Cerebellar nuclear complex (tissue), 1 donor: ENCODE results near the gene CACNA1D.
"Not testable (repeated sequence)": the region's sequence is repeated elsewhere in the genome, so short reads cannot be mapped to it uniquely, and the experiment has no call there.

Source experiments
- DNase-seq, 2 experiments: peaks; one replicate each; lab custom pipeline; 2025; lab: John Stamatoyannopoulos, UW

CACNA1D gene

DNA sequence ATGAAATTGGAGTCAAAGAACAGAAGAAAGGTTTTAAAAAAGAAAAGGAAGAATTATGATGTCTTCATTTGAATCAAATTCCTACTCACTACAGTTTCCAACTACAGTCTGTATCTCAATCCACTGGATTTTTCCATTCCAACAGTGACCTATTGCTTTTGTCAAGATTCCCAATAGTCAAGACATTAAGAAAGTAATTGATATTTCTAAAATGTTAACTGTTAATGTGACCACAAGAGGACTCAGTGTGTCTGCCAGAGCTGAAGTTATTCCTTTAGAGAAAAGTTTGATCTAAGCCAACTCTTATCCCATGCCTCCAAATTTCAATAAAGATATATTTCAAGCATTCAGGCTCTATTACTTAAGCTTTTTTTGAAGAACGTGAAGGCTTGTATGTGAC, 163.2 kb downstream of the CACNA1D start:
- no peak for DNase-seq

DNA sequence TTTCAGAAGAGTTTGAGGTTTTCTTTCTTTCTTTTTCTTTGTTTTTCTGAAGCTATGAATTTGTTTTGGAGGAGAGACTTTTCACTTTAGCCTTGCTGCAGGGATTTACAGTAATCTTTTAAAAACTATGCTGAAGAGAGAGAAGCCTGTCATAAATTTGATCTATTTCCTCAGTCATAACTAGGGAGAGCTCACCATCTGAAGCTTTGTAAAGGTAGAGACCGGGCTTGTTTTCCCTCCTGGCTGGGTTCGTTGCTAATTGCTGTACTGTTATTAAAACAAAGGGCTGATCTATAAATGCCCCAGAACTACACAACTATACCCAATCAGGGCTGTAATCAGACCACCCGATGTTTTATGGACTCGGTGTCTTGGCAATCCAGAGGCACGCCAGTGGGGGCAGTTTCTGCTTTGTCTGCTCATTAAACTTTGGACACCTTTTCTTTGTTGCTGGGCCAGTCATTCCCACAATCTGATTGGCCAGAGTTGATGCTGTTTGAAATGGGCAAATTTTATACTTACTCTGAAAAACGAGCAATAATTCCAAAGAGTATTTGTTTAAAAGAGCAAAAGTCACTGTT, 164.3 kb downstream of the CACNA1D start:
- DNase-seq: no peak

DNA sequence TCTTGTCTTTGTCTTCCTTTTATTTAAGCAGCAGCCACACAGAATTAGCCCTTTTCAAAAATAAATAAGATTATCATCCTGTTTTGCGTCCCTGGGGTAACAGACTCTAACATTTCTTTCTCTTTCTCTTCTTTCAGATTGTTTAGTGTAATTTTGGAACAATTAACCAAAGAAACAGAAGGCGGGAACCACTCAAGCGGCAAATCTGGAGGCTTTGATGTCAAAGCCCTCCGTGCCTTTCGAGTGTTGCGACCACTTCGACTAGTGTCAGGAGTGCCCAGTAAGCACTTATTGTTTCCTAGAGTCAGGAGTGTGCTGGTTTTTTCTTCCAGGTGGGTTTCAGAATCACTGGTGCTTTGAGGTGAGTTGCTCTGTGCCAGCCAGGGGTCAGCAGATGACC, 165.6 kb downstream of the CACNA1D start:
- no peak for DNase-seq

DNA sequence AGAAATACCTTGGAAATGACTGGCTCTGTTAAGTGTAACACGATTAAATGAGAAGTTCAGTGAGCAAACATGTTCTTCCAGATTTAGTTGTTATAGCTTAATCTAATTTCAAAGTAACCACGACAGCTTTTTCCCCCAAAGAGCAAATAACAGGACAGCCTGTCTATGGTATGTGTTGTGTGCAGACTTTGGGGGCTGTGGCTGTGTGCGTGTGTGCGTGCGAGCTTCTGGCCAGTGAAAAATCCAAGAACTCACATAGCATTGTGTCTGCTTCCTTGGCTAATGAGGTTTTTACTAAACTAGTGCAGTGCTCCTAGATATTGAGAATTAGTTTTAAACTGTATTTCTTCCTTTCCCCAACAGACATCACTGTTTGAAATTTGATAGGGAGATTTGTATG, 167.1 kb downstream of the CACNA1D start:
- no peak for DNase-seq

DNA sequence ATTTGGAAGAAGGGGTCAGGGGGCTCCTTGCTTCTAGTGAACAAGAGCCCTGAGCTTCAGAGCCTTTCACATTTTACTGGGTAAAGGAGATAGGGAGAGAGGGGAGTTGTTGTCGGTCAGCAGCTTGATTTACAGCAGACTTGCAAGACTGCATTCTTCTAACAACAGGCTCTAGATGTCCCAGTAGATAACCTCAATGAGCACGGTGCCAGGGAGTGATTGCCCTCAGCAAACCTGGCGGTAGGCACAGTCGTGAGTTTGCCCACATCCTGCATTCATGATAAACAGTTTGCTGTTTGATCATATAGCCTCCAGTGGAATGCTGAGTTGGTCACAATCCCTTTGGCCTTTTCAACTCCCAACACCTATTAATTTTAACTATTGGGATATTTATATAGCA, 170.4 kb downstream of the CACNA1D start:
- not testable (repeated sequence) for DNase-seq

DNA sequence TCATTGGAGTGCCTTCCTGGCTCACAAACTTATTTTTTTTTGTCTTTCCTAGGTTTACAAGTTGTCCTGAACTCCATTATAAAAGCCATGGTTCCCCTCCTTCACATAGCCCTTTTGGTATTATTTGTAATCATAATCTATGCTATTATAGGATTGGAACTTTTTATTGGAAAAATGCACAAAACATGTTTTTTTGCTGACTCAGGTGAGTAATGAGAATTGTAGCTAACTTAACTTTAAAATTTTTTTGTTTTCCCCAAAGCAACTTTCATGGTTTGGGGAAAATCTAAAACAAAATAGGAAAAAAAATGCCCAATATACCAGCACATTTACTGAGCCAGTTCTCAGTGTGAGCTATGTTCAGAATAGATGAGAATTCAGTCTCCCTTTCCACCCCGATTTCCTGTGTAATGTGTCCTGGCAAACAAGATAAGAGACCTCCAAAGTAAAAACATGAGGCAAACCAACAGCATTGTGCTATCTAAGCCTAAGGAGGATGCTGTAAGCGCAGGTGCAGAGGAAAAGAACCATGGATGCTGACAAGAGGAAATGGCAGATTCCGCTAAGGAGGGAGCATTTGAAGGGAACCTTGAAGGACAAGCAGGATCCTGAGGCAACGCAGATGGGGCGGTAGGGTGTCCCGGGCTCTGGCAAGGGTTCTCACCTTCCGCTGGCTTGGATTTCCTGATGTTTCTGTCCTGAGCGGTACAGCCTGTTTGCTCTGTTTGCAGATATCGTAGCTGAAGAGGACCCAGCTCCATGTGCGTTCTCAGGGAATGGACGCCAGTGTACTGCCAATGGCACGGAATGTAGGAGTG, 171.4 kb downstream of the CACNA1D start:
- DNase-seq: no peak

DNA sequence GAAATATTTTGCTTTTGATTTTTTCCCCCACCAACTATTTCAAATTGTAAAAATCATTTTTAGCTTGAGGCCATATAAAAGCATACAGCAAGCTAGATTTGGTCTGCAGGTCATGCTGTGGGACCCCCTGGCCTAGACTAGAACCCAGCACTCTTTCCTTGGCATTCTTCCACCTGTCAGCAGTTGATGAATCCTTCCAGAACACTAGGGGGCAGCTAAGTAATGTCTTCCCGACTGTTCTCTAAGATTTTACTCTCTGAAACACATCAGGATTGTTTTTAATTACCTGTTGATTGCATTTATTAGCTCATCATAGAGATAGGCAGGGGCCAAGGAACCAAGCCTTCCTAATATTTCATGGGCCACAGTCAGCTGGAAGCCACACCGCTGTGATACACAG, 174.5 kb downstream of the CACNA1D start:
- DNase-seq: no peak

DNA sequence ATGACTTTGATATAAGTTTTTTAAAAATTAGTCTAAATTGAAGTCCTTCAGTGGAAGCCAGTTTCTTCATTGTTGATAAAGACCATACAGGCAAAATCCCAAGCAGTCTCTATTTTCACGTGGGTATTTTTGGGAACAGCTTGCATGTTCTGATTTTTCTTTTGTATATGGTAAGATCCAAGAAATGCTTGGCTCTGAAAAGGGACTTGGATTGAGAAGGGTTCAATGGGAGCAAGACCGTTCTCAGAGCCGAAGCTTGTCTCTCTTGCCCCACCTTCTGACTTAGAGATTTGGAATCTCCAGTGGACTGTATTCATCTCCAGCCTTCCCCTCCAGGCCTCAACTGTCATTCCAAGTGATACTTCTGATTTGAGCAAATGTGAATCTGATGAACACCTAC, 176.3 kb downstream of the CACNA1D start:
- no peak for DNase-seq

DNA sequence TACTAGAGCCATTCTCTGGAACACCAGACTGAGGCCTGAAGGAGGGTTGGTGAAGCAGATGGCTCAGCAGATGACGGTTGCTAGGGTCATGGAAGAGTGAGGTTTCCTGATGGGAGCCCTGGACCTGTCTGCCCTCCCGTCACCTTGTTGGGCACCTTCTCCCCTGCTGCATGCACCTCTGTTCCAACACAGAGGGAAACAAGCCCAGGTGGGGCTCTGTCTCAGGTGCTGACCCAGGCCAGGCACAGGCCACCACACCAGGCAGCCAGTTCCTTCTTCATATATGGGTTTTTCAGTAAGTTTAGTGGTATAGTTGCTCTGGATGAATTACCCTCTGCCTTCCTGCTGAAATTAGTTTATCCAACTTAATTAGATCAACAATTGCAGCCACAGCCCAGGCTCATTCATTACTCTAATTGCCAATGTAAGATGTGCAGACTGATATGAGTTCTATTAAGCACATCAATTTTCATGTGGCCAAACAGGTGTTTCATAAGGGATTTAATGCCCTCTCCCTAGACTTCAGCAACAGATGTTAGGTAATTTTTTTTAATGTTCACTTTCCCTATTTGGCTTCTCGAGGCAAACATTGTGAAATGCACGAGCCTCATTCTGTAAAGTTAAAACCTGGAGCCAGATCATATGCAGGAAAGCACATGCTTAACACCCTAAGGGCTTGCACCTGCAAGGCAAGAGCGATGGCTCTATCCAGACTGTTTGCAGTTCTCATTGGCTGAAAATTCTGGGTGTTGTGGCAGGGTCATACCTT, 177.0 kb downstream of the CACNA1D start:
- DNase-seq: no peak

DNA sequence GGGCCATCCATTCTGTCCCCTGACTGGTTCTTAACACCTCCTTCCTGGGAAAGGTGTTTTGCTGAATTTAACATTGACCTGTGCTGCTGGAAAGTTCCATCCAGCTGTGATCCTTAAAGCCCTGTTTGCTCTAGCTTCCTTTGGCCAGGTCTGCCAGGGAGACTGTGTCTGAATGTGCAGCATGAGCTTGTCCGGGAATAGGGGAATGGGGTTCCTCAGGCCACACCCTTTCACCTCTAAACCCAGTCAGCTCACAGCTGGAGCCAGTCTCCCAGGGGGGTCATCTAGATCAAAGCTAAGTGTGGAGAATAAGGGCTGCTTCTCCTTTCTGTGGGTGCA, 177.5 kb downstream of the CACNA1D start:
- DNase-seq: no peak

DNA sequence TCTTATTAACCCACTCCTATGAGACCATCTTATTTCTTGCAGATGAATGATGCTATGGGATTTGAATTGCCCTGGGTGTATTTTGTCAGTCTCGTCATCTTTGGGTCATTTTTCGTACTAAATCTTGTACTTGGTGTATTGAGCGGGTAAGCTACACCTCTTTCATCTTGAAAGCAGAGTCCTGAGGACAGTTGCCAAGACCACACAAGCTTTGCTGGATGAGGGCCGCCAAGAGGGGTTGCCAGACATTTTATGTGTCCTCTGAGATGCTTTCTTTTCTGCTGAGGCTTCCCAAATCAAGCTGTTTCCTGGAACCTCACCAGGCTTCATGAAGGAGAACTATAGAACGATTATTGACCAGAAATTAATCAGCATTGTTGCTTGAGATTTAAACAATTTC, 178.6 kb downstream of the CACNA1D start:
- DNase-seq: no peak

DNA sequence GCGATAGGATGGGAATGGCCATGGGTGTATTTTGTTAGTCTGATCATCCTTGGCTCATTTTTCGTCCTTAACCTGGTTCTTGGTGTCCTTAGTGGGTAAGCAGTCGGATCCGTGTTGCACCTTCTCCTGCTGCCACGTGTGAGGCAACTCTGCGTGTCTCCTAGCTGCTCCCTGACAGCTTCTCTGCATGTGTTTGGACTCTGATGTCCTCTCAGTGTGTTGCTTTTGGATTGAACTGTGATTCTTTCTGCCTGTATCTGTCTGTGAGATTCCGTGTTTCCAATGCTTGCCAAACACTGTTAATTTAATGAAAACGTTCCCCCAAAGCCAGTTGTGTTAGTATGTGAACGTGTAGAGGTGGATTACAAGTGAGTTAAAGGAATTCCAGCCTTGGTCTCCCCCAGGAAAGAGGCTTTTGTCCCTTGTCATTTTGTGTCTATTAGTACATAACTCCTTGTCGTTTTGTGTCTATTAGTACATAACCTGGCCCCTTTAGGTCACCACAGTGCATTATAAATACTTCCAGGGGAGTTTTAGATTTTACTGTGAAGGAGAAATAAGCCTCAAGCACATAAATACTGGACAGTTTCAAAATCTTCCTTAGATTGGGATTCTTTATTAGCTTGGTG, 179.4 kb downstream of the CACNA1D start:
- DNase-seq: no peak

DNA sequence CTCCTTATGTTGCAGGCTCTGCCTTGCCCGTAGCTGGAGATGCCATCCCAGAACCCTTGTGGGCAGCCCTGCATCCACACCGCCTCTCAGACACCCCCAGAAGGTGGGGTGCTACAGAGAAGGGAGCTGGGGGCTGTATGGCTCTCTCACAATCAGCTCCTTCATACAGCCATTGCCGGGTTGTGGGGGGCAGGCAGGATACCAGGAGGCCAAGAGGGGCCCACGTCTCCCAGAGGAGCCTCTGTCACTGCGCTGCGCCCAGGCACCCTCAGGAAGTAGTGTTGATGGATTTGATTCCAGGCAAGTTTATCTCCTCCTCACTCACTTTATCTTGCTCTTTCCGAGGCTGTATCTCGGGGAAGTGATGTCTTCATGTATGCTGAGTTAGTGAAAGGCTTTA, 180.2 kb downstream of the CACNA1D start:
- no peak for DNase-seq

DNA sequence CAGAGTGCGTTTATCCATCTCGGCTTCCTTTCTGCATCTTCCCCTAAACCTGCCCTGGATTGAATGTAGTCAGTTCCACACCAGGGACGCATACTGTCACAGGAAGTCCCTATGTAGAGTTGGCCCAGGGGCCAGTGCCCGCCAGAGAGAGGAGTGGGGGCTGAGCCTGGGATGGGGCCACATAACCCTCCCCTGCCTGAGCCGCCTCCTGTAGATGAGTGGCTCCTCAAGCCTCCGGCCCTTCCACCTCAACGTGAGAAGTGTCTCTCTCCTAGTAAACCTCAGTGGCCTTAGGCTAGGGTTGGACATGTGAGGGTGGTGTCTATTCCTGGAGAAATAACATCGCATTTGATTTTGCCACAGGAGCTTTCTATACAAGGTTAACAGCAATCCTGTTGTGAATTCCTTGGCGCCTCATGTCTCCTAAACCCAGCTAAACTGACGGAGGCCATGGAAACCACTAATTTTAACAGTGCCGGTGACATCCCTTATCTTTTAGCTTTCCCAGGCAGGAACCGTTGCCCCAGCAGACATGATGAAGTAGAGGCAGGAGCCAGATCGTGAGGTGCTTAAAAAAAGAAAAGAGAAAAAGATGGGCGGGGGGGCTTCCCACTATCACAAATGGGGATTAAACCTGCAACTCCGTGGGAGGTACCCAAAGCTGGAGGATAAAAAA, 180.7 kb downstream of the CACNA1D start:
- DNase-seq: no peak

DNA sequence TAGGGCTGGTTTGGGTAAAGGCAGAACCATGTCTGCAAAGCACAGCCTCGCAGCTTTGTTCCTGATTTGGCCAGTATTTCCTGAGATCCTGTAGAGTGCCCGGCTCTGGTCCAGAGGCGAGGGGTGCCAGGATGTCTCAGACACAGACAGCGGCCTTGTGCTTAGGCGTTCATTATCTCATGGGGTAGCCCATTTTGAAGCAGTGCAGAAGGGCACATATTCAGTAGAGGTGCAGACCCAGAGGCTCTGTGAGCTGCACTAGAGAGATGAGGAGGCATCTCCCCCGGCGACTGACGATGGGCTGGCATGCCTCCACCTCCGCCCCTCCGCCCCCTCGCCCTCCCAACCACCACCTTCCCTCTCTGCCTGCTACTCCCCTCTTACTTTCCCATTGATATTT, 181.5 kb downstream of the CACNA1D start:
- no peak for DNase-seq

DNA sequence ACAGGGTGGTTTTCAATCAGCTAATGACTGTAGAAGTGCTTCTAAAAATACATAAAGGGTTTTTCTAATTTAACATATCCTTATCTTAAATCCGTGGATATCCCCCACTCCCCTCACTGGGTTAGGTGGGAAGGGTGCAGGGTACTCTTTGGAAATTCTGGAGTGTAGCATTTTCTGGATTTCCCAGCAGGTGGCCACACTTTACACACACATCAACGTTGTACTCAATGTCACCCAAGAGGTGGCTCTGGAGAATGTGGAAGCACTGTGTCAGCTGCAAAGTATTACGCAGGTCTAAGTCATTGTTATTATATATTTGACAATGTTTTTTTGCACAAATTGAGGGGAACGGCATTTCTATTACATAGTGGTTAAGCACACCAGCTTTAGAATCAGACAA, 183.0 kb downstream of the CACNA1D start:
- no peak for DNase-seq

DNA sequence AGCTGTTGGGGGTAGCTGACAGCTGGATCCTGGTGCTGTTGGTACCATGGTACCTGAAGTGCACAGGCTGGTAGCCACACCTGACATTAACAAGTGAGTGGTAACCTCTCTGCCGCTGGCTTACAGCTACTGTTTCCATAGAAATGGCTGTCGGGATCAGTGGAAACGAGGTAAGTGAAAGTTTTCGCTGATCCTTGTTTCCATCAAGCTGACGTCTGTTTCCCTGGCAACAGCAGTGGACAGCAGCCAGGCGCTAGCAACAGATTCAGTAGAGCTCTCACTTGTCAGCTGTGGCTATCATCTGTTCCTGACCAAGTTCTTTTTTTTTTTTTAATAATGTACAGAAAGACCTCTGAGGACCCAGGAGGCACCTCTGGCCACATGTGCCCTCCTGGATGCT, 185.6 kb downstream of the CACNA1D start:
- DNase-seq: no peak

DNA sequence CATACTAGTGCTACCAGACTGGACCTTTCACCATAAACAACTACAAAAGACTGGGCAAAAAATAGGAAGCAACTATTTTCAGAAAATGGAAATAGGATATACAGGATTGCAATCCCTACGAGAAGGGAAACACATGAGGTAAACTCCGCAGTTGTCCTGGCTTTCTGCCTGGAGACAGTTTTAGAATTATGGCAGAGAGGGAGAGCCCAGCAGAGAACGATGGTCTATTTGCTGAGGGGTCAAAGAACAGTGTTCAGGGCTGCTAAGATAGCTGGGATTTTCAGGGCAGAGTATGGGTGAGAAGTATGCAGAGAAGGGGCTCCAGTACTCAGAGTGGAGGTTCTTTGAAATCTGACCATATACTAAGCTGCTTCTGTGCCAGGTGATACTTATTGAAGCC, 188.4 kb downstream of the CACNA1D start:
- no peak for DNase-seq

DNA sequence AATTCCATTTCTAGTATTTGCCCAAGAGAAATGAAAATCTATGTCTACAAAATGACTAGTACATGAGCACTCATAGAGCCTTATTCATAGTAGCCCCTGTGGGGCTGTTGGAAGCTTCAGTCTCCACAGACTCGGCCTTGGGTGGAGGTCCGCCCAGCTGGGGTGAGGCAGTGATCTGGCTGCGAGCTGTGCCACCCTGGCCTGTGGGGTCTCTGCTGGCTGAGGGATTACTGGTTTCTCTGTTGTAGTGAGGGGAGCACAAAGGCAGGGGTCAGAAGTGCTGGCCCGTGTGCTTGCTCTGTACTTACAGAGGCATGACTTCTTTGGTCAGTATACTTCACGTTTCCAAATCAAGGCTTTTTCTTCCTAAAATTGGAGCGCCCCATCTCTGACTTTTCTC, 193.7 kb downstream of the CACNA1D start:
- DNase-seq: no peak

DNA sequence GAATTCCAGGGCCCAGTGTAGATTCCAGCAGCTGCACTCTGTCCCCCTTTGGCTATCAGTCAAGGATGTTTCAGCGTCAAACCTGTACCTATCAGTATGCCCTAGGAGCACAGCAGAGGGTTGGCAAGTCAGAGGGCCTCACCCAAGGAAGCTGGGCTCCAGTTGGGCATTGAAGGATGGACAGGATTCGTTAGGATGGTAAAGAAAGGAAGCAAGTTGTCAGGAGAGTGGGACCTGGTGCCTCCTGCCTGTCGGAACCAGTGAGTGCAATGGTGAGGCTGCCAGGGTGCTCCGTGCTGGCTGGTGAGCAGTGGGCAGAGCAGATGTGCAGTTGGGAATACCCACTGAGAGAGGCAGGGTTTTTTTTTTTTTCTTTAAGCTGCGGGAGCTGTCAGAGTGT, 194.6 kb downstream of the CACNA1D start:
- no peak for DNase-seq

DNA sequence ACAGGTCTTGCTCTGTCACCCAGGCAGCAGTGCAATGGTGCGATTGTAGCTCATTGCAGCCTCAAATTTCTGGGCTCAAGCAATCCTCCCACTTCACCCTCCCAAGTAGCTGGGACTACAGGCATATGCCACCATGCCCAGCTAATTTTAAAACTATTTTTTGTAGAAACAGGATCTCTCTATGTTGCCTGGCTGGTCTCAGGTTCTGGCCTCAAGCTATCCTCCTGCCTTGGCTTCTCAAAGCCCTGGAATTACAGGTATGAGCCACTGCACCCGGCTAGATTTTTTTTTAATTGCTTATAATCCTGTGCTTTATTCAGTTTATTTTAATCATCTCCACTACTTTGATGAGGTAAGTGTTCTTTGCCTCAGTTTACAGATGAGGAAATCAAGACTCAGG, 195.3 kb downstream of the CACNA1D start:
- no peak for DNase-seq

DNA sequence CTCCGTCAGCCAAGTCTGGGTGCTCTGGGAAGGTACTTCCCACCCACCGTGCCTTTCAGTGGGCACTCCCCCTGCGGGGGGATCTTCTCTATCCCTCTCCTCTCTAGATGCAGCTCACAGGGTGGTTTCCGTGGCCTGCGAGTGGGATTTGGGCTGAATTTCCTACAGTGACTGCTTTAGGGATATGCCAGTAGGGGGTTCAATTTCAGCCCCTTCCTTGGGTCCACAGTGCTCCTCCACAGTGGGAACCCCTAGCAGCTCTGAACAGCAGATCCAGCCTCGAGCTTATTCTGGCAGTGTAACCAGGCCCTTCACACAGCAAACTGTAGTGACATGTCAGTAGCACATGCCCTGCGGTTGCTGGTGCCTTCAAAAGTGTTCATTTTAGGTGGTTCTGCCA, 196.1 kb downstream of the CACNA1D start:
- DNase-seq: no peak
